SU-DHL-6 (cell line): ENCODE data around the gene TET2.

ENCODE experiments used
- H2AFZ ChIP-seq: fragments of 200-600 bp; sonication (generic); 2 replicates; pipeline ENCODE4 v1.6.1; 2014; ENCODE audit warnings: low read depth, mild to moderate bottlenecking, moderate library complexity, mixed read lengths, antibody characterized with exemption, low read length; ENCODE audit not compliant: severe bottlenecking
- H3F3A ChIP-seq: fragments of 200-600 bp; shearing (Covaris generic); 2 replicates; pipeline ENCODE4 v1.6.0; 2016; ENCODE audit warnings: antibody characterized with exemption, mild to moderate bottlenecking; ENCODE audit not compliant: insufficient read depth
- H3K27ac ChIP-seq: fragments of 200-600 bp; sonication (generic); 2 replicates; pipeline ENCODE4 v1.5.1; 2016; ENCODE audit warnings: low read depth, mild to moderate bottlenecking, low read length, moderate library complexity, mixed read lengths
- H3K27me3 ChIP-seq: fragments of 200-600 bp; sonication (generic), shearing (Covaris generic); 2 replicates; pipeline ENCODE4 v1.6.0; 2014; ENCODE audit warnings: mild to moderate bottlenecking, low read length
- H3K36me3 ChIP-seq: fragments of 200-600 bp; sonication (generic); 2 replicates; pipeline ENCODE4 v1.6.1; 2014; ENCODE audit warnings: mild to moderate bottlenecking, low read length, mixed read lengths
- H3K4me2 ChIP-seq: fragments of 300-600, 200-600 bp; shearing (Covaris generic), sonication (generic); 2 replicates; pipeline ENCODE4 v1.6.0; 2014; ENCODE audit warnings: low read length, low read depth, mild to moderate bottlenecking; ENCODE audit not compliant: poor library complexity, severe bottlenecking
- H3K4me3 ChIP-seq: fragments of 200-600 bp; sonication (generic); 2 replicates; pipeline ENCODE4 v1.5.1; 2014; ENCODE audit warnings: antibody characterized with exemption, low read length, mild to moderate bottlenecking, mixed read lengths; ENCODE audit not compliant: insufficient read depth, poor library complexity, severe bottlenecking
- H3K79me2 ChIP-seq: fragments of 200-600 bp; sonication (generic); 2 replicates; pipeline ENCODE4 v1.6.1; 2014; ENCODE audit warnings: mild to moderate bottlenecking, low read length, moderate library complexity; ENCODE audit not compliant: insufficient read depth
- H3K9ac ChIP-seq: fragments of 200-600 bp; sonication (generic); 2 replicates; pipeline ENCODE4 v1.7.0; 2014; ENCODE audit warnings: mild to moderate bottlenecking, low read length
- H3K9me2 ChIP-seq: fragments of 200-600 bp; sonication (generic); replicated peaks from 2 replicates; pipeline ENCODE4 v1.6.1; 2014; ENCODE audit warnings: low read length; ENCODE audit not compliant: insufficient read depth
- H3K9me3 ChIP-seq: fragments of 200-600 bp; sonication (generic); 2 replicates; pipeline ENCODE4 v1.6.1; 2014; ENCODE audit warnings: low read length, mixed read lengths; ENCODE audit not compliant: insufficient read depth
- H4K20me1 ChIP-seq: fragments of 200-600 bp; sonication (generic); 2 replicates; pipeline ENCODE4 v1.6.1; 2014; ENCODE audit warnings: low read depth, mild to moderate bottlenecking, antibody characterized with exemption, low read length, moderate library complexity, mixed read lengths
- EZH2phosphoT487 ChIP-seq: fragments of 200-600 bp; sonication (generic), shearing (Covaris generic); conservative IDR thresholded peaks from 2 replicates; pipeline ENCODE4 v1.6.1; 2018; ENCODE audit warnings: mild to moderate bottlenecking, antibody characterized with exemption, low read length, moderate library complexity, mixed read lengths
- TF ChIP-seq, protein P1 (sequence below): fragments of 200-600 bp; sonication (generic); IDR thresholded peaks from one replicate; pipeline ENCODE4 v1.5.1; 2017; ENCODE audit warnings: antibody characterized with exemption, mild to moderate bottlenecking, low read length, moderate library complexity; ENCODE audit not compliant: insufficient read depth, poor library complexity, severe bottlenecking

The TET2 gene

GRCh38 chr4:105107095-105107856 is 39.4 kb upstream of the TET2 start:
- Histone ChIP-seq H3K27ac (no peak overlapping the region), H3K9ac (no peak overlapping the region), H3F3A (no peaks in the 10 kb centered on the region), H3K4me3 (no peak overlapping the region), H2AFZ (no peak overlapping the region), H3K4me2 (no peak overlapping the region), H4K20me1 (no peaks in the 10 kb centered on the region), H3K27me3 (no peaks in the 10 kb centered on the region), H3K79me2 (no peaks in the 10 kb centered on the region), H3K36me3 (no peaks in the 10 kb centered on the region), H3K9me3 (no peaks in the 10 kb centered on the region), H3K9me2 (no peaks in the 10 kb centered on the region)
- no peak for TF ChIP-seq EZH2phosphoT487
- TF ChIP-seq, protein P1, sequence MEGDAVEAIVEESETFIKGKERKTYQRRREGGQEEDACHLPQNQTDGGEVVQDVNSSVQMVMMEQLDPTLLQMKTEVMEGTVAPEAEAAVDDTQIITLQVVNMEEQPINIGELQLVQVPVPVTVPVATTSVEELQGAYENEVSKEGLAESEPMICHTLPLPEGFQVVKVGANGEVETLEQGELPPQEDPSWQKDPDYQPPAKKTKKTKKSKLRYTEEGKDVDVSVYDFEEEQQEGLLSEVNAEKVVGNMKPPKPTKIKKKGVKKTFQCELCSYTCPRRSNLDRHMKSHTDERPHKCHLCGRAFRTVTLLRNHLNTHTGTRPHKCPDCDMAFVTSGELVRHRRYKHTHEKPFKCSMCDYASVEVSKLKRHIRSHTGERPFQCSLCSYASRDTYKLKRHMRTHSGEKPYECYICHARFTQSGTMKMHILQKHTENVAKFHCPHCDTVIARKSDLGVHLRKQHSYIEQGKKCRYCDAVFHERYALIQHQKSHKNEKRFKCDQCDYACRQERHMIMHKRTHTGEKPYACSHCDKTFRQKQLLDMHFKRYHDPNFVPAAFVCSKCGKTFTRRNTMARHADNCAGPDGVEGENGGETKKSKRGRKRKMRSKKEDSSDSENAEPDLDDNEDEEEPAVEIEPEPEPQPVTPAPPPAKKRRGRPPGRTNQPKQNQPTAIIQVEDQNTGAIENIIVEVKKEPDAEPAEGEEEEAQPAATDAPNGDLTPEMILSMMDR = no peak

- no peaks in the 10 kb centered on the region for H3K36me3 ChIP-seq
- no peak overlapping the region for H2AFZ ChIP-seq
- no peak overlapping the region for H3K4me2 ChIP-seq
- H3K4me3 ChIP-seq = no peak overlapping the region
- no peak overlapping the region for H3K9ac ChIP-seq
- no peaks in the 10 kb centered on the region for H3K79me2 ChIP-seq
- H3K9me2 ChIP-seq = no peaks in the 10 kb centered on the region
- no peaks in the 10 kb centered on the region for H4K20me1 ChIP-seq
- no peaks in the 10 kb centered on the region for H3K27me3 ChIP-seq
- TF ChIP-seq, protein P1 = no peak
- no peak overlapping the region for H3K27ac ChIP-seq
- H3F3A ChIP-seq = no peaks in the 10 kb centered on the region
- H3K9me3 ChIP-seq = no peaks in the 10 kb centered on the region
Measured at GRCh38 chr4:105108971-105109370, 37.7 kb upstream of the TET2 start.

DNA sequence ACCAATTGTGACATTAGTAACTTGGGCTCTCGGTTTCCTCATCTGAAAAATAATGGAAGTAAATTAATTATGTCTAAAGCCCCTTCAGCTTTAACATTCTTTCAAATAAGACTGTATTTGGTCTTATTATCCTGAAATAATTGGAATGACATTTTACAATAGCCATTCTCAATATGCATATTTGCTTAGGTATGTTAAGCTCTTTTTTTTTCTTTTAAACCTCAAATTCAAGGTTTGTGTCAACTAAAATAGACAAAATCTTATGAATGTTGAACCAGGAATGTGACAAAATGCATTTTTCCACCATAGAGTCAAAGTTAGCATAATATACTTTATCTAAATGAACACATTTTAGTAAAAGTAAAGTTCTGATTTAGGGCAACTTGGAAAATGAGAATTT is 34.4 kb upstream of the TET2 start:
- H3K36me3 ChIP-seq = no peaks in the 10 kb centered on the region
- H3K27ac ChIP-seq = no peak overlapping the region
- H3K4me2 ChIP-seq = no peak overlapping the region
- H4K20me1 ChIP-seq = no peaks in the 10 kb centered on the region
- no peak overlapping the region for H2AFZ ChIP-seq
- no peaks in the 10 kb centered on the region for H3K79me2 ChIP-seq
- no peaks in the 10 kb centered on the region for H3F3A ChIP-seq
- no peaks in the 10 kb centered on the region for H3K27me3 ChIP-seq
- no peak overlapping the region for H3K4me3 ChIP-seq
- H3K9me3 ChIP-seq = no peaks in the 10 kb centered on the region
- no peak for TF ChIP-seq EZH2phosphoT487
- TF ChIP-seq, protein P1 = no peak
- H3K9ac ChIP-seq = no peak overlapping the region
- no peaks in the 10 kb centered on the region for H3K9me2 ChIP-seq
